Activated naive CD8-positive, alpha-beta T cell treated with anti-CD3 and anti-CD28 coated beads, Interleukin-2, amount 10 ng/mL, durations not matched to agents 7 days and 5 days (primary cell): ENCODE results near the gene PHAF1. TPM values are rescaled to one million over a fixed set of nuclear protein-coding genes. Genes with fewer than 3 reads are reported as not detected.

Source experiments
- ATAC-seq: fragments of 150-1000 bp; cut with Tn5 transposase; one replicate; pipeline ENCODE4 v1.10.0; 2021; ENCODE audit warnings: low read depth, moderate library complexity
- POLR2A ChIA-PET: fragments of 350-600 bp; sonication (Branson Sonifier 250); formaldehyde crosslinking; loops from one replicate; lab custom pipeline; 2021; ENCODE audit warnings: antibody characterized with exemption; lab: Charles Lee
- DNase-seq: peaks from one replicate; pipeline ENCODE4 v3.0.0; 2021
- H3K27ac Mint-ChIP-seq: one replicate; pipeline ENCODE4 v1.8.0; 2022; ENCODE audit warnings: mild to moderate bottlenecking, mixed read lengths
- H3K27me3 Mint-ChIP-seq: one replicate; pipeline ENCODE4 v1.8.0; 2022; ENCODE audit warnings: mild to moderate bottlenecking, moderate library complexity, mixed read lengths
- H3K36me3 Mint-ChIP-seq: one replicate; pipeline ENCODE4 v1.8.0; 2021; ENCODE audit warnings: mild to moderate bottlenecking, mixed read lengths
- H3K4me1 Mint-ChIP-seq: one replicate; pipeline ENCODE4 v1.8.0; 2021; ENCODE audit warnings: mixed read lengths
- H3K4me3 Mint-ChIP-seq: one replicate; pipeline ENCODE4 v1.8.0; 2022; ENCODE audit warnings: mild to moderate bottlenecking, moderate library complexity, mixed read lengths
- H3K9me3 Mint-ChIP-seq: one replicate; pipeline ENCODE4 v1.8.0; 2021; ENCODE audit warnings: mixed read lengths
- total RNA-seq, 2 experiments: library from RNA; stranded (reverse); gene quantifications; one replicate each; pipeline ENCODE4 v1.2.3, GENCODE V29; 2021

PHAF1 gene
- total RNA-seq, 2 experiments from 2014 or later = 16.6 to 17.3 TPM

- ATAC-seq = no peak
- H3K9me3 Mint-ChIP-seq = no peaks in the 10 kb centered on the region
- H3K27me3 Mint-ChIP-seq = no peaks in the 10 kb centered on the region
- DNase-seq = no peak
- peaks cover 32% of the 10 kb centered on the region for H3K4me1 Mint-ChIP-seq
- peak overlapping the region; percentile 86 for H3K27ac Mint-ChIP-seq
- H3K4me3 Mint-ChIP-seq = peak overlapping the region; percentile 95
- H3K36me3 Mint-ChIP-seq = peaks cover 17% of the 10 kb centered on the region
- POLR2A ChIA-PET = interaction anchor here (1.1 to 1.4 kb wide), 4 partner anchors 10 to 179 kb away, joined by 3 to 11 read pairs (median 3); partner anchors contain the start of gene MATCAP1
Measured at GRCh38 chr16:67193536-67193935, 83.8 kb downstream of the PHAF1 start.

GRCh38 chr16:67194260-67194659 lies 84.5 kb downstream of the PHAF1 start:
- peak overlapping the region; percentile 95 for H3K4me3 Mint-ChIP-seq
- peaks cover 17% of the 10 kb centered on the region for H3K36me3 Mint-ChIP-seq
- H3K27me3 Mint-ChIP-seq = no peaks in the 10 kb centered on the region
- ATAC-seq = no peak
- no peak for DNase-seq
- H3K27ac Mint-ChIP-seq = no peak overlapping the region
- no peaks in the 10 kb centered on the region for H3K9me3 Mint-ChIP-seq
- peaks cover 32% of the 10 kb centered on the region for H3K4me1 Mint-ChIP-seq
- POLR2A ChIA-PET = no interaction called here

GRCh38 chr16:67195676-67196075 lies 85.9 kb downstream of the PHAF1 start:
- H3K9me3 Mint-ChIP-seq = no peaks in the 10 kb centered on the region
- POLR2A ChIA-PET = no interaction called here

GRCh38 chr16:67196881-67197280 lies 87.1 kb downstream of the PHAF1 start:
- ATAC-seq (no peak), DNase-seq (no peak)
- Mint-ChIP-seq H3K36me3 (peaks cover 19% of the 10 kb centered on the region), H3K9me3 (no peaks in the 10 kb centered on the region), H3K4me3 (no peak overlapping the region), H3K27me3 (no peaks in the 10 kb centered on the region), H3K27ac (peak overlapping the region; percentile 8), H3K4me1 (peaks cover 26% of the 10 kb centered on the region)
- POLR2A ChIA-PET = interaction anchor here (0.9 kb wide), 1 partner anchor 150 kb away, joined by 5 read pairs; no protein-coding TSS in a partner anchor

More at GRCh38 chr16:67195676-67196075, 85.9 kb downstream of the PHAF1 start:
- Mint-ChIP-seq H3K36me3 (peaks cover 19% of the 10 kb centered on the region), H3K4me1 (peaks cover 32% of the 10 kb centered on the region), H3K27ac (peak overlapping the region; percentile 13), H3K27me3 (no peaks in the 10 kb centered on the region), H3K4me3 (no peak overlapping the region)
- DNase-seq (no peak), ATAC-seq (no peak)

GRCh38 chr16:67197704-67198103 lies 88.0 kb downstream of the PHAF1 start:
- DNase-seq = no peak
- H3K36me3 Mint-ChIP-seq = peaks cover 17% of the 10 kb centered on the region
- ATAC-seq = no peak
- H3K27ac Mint-ChIP-seq = no peak overlapping the region
- peaks cover 23% of the 10 kb centered on the region for H3K4me1 Mint-ChIP-seq
- H3K9me3 Mint-ChIP-seq = no peaks in the 10 kb centered on the region
- H3K4me3 Mint-ChIP-seq = no peak overlapping the region
- POLR2A ChIA-PET = interaction anchor here (0.9 to 1.6 kb wide), 3 partner anchors 11 to 151 kb away, joined by 3 to 8 read pairs (median 5); partner anchors contain the start of gene TMEM208
- H3K27me3 Mint-ChIP-seq = no peaks in the 10 kb centered on the region

Other genes starting within 250 kb of the PHAF1 start
- 10 to 100 TPM; 26.6 TPM for gene PDP2, start 229.4 kb upstream of the PHAF1 start, total RNA-seq
- gene CDH16, start 191.1 kb upstream of the PHAF1 start, total RNA-seq = not detected
- under 1 TPM; 0.60 to 0.61 TPM for gene RRAD, start 184.4 kb upstream of the PHAF1 start, total RNA-seq
- gene CIAO2B, start 175.5 kb upstream of the PHAF1 start, total RNA-seq = 100 to 1,000 TPM in 1 of 2 experiments, 10 to 100 TPM in 1; 98.0 to 106 TPM
- 10 to 100 TPM; 45.4 to 46.4 TPM for gene CES2, start 174.4 kb upstream of the PHAF1 start, total RNA-seq
- 1 to 10 TPM; 4.8 to 8.3 TPM for gene CES3, start 148.7 kb upstream of the PHAF1 start, total RNA-seq
- gene CES4A, start 121.4 kb upstream of the PHAF1 start, total RNA-seq = 10 to 100 TPM; 16.2 to 17.5 TPM
- gene CBFB, start 80.8 kb upstream of the PHAF1 start, total RNA-seq = 100 to 1,000 TPM; 193 to 198 TPM
- gene B3GNT9, start 41.1 kb downstream of the PHAF1 start, total RNA-seq = 10 to 100 TPM in 1 of 2 experiments, 1 to 10 TPM in 1; 9.0 to 10.1 TPM
- gene TRADD, start 50.0 kb downstream of the PHAF1 start, total RNA-seq = 10 to 100 TPM; 77.3 to 81.7 TPM
- 10 to 100 TPM; 34.1 to 41.3 TPM for gene FBXL8, start 50.0 kb downstream of the PHAF1 start, total RNA-seq
- gene HSF4, start 54.8 kb downstream of the PHAF1 start, total RNA-seq = 10 to 100 TPM; 61.5 to 76.8 TPM
- gene NOL3, start 60.6 kb downstream of the PHAF1 start, total RNA-seq = 10 to 100 TPM; 17.7 to 18.6 TPM
- 10 to 100 TPM; 57.4 to 59.1 TPM for gene MATCAP1, start 74.0 kb downstream of the PHAF1 start, total RNA-seq
- gene EXOC3L1, start 80.2 kb downstream of the PHAF1 start, total RNA-seq = not detected
- 100 to 1,000 TPM; 105 to 114 TPM for gene E2F4, start 82.2 kb downstream of the PHAF1 start, total RNA-seq
- 1 to 10 TPM; 7.6 to 9.4 TPM for gene ELMO3, start 89.2 kb downstream of the PHAF1 start, total RNA-seq
- gene TMEM208, start 117.2 kb downstream of the PHAF1 start, total RNA-seq = 10 to 100 TPM; 30.3 to 30.5 TPM
- 10 to 100 TPM; 92.2 to 92.8 TPM for gene FHOD1, start 137.5 kb downstream of the PHAF1 start, total RNA-seq
- 1 to 10 TPM; 3.5 to 4.5 TPM for gene SLC9A5, start 139.0 kb downstream of the PHAF1 start, total RNA-seq
- gene PLEKHG4, start 169.6 kb downstream of the PHAF1 start, total RNA-seq = 10 to 100 TPM; 15.7 to 18.2 TPM
- 1 to 10 TPM; 1.2 to 1.6 TPM for gene KCTD19, start 216.8 kb downstream of the PHAF1 start, total RNA-seq
- under 1 TPM; 0.28 to 0.64 TPM for gene LRRC36, start 216.9 kb downstream of the PHAF1 start, total RNA-seq